ENCODE results near the gene COBL.

Gene COBL

GRCh38 chr7:51274001-51274400, 42.6 kb downstream of the COBL start:
- DNase-seq (ENCODE audit: low read depth) = no peak

- DNase-seq (ENCODE audit: low read depth) = no peak
These were observed 43.2 kb downstream of the COBL start for GRCh38 chr7:51273360-51273759.

DNA sequence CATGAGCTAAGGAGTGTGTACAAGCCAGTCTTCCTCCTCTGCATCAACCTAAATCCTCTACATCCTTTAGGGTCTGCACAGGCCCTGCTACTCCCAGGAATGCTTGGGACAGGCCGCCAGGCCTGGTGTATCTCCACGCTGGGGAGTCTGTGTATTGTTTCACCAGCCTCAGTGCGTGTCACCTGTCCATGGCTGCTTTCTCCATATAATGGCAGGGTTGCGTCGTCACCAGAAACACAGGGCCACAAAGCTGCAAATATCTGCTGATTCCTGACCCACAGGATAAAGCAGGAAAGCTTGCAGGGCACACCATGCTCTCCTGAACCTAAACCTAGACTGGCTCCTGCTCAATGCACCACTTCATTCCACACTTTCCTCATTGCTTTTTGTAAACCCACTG, 45.6 kb downstream of the COBL start:
- DNase-seq (ENCODE audit: low read depth) = no peak

- DNase-seq (ENCODE audit: low read depth) = no peak
These were observed 46.7 kb downstream of the COBL start for GRCh38 chr7:51269911-51270310.

GRCh38 chr7:51269321-51269720, 47.3 kb downstream of the COBL start:
- DNase-seq (ENCODE audit: low read depth) = no peak

GRCh38 chr7:51268859-51269258, 47.8 kb downstream of the COBL start:
- DNase-seq (ENCODE audit: low read depth) = no peak

DNA sequence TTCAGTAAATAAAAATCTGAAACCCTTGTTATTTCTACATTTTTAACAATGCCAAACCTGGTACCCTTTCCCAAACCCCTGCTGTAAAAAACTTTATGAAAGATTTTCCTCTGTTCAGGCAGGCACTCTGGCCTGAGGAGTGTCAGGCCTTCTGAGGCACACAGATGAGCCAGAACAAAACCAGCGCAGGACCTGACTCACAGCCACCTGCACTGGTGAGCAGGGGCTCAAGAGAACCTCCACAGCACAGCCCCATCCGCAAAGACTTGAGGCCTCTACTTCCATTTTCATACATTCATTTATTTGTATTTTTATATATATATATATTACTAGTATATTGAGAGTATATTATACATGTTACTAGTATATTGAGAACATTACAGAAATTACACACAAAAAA, 49.4 kb downstream of the COBL start:
- no peak for DNase-seq (ENCODE audit: low read depth)

DNA sequence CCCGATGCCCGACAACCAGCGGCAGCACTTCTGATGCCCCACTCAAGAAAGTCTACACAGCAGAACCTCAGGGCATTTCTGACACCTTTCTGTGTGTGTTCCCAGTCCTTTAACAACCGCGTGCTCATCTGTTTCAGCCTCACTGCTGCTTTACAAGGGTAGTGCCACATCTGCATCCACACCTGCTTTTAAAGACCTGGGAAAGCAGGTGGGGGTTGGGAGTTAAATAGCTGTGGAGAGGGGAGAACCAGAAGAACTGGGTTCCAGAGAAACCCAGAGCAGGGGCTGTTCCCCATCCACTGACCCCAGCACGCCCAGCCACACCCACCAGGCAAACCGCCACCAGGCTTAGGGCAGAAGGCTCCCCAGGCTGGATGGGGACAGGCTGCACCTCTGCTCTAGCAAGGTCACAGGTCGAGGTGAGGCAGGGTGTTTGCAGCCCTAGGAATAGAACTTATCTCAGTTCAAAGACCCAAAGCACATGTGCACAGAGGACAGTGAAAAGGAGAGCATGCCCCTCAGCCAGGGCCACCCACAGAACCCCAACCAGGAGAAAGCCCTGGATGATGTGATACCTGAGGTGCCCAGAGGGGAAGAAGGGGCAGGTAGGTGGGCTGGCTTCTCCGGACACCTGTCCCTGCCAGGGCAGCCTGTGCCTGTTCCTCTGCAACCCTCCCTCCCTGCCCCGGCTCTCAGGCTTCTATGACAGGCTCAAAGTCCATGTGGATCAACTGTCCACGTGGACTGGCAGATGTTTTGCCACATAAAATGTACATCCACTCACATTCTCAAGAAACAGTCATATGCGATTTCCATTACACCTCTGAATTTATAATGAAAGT, 51.3 kb downstream of the COBL start:
- DNase-seq (ENCODE audit: low read depth) = no peak

GRCh38 chr7:51263631-51264484, 52.8 kb downstream of the COBL start:
- no peak for DNase-seq (ENCODE audit: low read depth)

- DNase-seq (ENCODE audit: low read depth) = no peak
These were observed 53.6 kb downstream of the COBL start for GRCh38 chr7:51262796-51263531.

GRCh38 chr7:51261950-51262795, 54.4 kb downstream of the COBL start:
- no peak for DNase-seq (ENCODE audit: low read depth)

- DNase-seq (ENCODE audit: low read depth) = no peak
These were observed 55.3 kb downstream of the COBL start for GRCh38 chr7:51261117-51261835.

DNA sequence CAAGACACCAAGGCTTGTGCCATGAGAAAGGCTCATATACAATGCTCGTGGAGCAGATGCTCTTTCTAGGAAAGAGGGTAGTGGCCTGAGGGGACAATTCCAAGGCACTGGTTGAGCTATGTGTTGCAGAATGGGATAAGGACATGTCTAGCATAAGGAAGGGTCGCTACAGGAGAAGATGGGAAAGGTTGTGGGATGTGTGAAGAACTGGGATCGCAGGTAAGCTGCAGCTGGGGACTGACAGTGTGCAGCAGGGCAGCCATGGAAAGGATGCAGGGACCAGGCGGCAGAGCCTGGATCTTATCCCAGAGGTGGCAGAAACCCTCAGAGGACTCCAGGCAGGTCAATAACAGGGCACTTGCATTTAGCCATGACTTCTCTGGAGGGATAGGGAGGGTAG, 56.1 kb downstream of the COBL start:
- DNase-seq (ENCODE audit: low read depth) = no peak

DNA sequence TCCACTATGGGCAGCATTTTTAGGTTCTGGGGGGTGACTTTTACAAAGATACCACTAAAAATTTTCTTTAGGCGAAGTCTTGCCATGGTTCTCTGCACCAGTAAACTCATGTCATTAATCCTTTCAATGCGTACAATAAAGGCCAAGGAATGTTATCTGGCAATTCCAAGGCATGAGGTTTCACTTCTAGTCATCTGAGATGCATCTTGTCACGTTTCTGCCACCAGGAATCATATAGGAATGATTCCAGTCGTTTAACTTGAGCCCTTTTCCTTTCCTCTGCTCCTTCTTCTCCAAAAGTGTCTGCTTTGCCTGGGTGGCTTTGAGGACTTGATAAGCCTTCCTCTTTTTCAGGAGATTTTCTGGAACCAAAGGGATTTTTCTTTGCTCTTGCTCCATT, 56.8 kb downstream of the COBL start:
- DNase-seq (ENCODE audit: low read depth) = no peak

- DNase-seq (ENCODE audit: low read depth) = no peak
These were observed 59.7 kb downstream of the COBL start for GRCh38 chr7:51256916-51257315.

DNA sequence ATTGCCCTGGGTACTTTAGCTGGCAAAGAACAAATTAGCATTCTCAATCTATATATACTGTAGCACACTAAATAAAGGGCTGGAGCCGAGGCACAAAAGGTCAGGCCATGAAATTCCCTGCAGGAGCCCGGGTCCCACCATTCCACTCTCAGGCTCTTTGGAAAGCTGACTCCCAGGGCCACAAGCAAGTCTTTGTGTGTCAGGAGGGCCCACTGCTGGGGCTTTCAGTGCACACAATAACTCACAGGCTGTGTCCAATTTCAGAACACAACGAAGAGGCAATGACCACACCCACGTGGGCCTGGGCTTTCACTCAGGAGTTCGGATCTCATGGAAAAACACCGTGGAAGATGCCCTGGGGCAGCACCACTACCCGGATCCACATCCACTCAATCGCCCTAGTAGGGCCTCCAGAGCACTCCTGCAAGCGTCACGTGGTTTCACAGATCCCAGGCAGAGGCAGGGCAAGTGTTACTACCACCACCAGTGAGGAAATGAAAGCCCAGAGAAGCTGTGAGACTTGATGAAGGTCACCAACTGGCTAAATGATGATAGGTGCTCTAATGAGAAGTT, 60.3 kb downstream of the COBL start:
- DNase-seq (ENCODE audit: low read depth) = no peak

GRCh38 chr7:51255536-51256208, 60.9 kb downstream of the COBL start:
- DNase-seq (ENCODE audit: low read depth) = no peak

- no peak for DNase-seq (ENCODE audit: low read depth)
These were observed 61.6 kb downstream of the COBL start for GRCh38 chr7:51255036-51255435.

DNA sequence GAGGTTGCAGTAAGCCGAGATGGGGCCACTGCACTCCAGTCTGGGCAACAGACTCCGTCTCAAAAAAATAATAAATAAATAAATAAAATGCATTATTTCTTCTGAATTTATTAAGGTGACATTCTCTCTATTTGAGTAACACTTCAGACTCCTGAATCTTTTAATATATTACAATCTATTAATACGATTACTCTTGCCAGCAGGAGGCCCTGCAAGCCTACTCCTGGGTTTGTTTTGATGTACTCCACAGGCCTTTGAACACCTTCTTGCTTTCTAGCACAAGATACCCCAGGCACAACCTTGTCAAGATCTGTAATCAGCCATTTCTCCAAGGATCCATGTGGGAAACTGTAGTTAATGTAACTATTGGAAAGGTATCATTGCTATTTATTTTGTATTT, 63.5 kb downstream of the COBL start:
- DNase-seq (ENCODE audit: low read depth) = no peak

GRCh38 chr7:51251290-51251689, 65.3 kb downstream of the COBL start:
- no peak for DNase-seq (ENCODE audit: low read depth)

Data from EH (cell line).